ENCODE measurements around the gene KRT39.
"Not testable (repeated sequence)": the region's sequence is repeated elsewhere in the genome, so short reads cannot be mapped to it uniquely, and the experiment has no call there.

Gene KRT39

DNA sequence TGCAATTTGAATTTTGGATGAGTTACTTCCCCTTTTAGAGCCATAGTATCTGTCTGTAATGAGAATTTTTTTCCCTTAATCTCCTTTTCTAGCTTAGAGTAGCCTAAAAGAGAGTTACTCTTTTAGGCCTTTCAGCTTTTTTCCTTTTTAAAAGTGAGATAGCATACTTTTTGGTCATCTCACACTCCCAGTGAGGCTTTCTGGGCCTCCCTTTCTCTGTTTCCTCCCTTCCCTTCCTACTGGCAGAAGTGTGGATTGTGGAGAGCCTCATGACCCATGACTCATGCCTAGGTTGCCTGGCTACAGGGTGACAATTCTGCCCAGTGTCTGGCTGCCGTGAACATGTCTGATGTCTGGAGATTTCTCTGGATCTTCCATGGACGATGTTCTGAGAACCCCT lies 44.5 kb downstream of the KRT39 start:
- H3K4me1 ChIP-seq (ENCODE audit: control insufficient read depth, insufficient read depth, low read length, poor library complexity, severe bottlenecking) = peaks cover 11% of the 10 kb centered on the region
- no peak overlapping the region for H3K4me3 ChIP-seq (ENCODE audit: extremely low read depth, insufficient read depth, low read length, poor library complexity, severe bottlenecking)
- peak overlapping the region; percentile 78 for H3K27ac ChIP-seq (ENCODE audit: low read depth, low read length, severe bottlenecking)
- no peaks in the 10 kb centered on the region for H3K9me3 ChIP-seq (ENCODE audit: control insufficient read depth, low read length)
- 61 to 71% methylated on average over 2 of the region's 2 CpGs for WGBS, 2 experiments (ENCODE audit: insufficient coverage in 2 of 2)
- no peaks in the 10 kb centered on the region for H3K36me3 ChIP-seq (ENCODE audit: control insufficient read depth, insufficient read depth, low read length)

DNA sequence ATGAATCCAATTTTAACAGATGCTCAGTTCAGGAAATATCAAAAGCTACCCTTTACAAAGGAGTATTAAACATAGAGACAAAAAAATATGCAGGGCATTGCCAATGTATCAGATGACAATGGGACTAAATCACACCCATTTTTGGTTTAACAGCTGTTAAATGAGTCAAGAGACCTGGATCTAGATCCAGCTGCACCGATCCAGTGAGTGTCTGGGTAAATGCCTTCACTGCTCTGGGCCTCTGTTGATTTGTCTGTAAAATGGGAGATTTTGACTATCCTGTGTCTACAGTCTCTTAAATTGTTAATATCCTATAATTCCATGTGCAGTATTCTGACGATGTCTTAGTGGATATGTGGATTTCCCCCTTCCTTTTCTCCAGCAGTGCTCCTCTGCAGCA lies 45.7 kb downstream of the KRT39 start:
- no peaks in the 10 kb centered on the region for H3K9me3 ChIP-seq (ENCODE audit: control insufficient read depth, low read length)
- WGBS, 2 experiments (ENCODE audit: insufficient coverage in 2 of 2) = 83 to 91% methylated on average over 1 of the region's 2 CpGs
- H3K4me3 ChIP-seq (ENCODE audit: extremely low read depth, insufficient read depth, low read length, poor library complexity, severe bottlenecking) = no peak overlapping the region
- H3K4me1 ChIP-seq (ENCODE audit: control insufficient read depth, insufficient read depth, low read length, poor library complexity, severe bottlenecking) = peaks cover 11% of the 10 kb centered on the region
- H3K27ac ChIP-seq (ENCODE audit: low read depth, low read length, severe bottlenecking) = no peak overlapping the region
- no peaks in the 10 kb centered on the region for H3K36me3 ChIP-seq (ENCODE audit: control insufficient read depth, insufficient read depth, low read length)

DNA sequence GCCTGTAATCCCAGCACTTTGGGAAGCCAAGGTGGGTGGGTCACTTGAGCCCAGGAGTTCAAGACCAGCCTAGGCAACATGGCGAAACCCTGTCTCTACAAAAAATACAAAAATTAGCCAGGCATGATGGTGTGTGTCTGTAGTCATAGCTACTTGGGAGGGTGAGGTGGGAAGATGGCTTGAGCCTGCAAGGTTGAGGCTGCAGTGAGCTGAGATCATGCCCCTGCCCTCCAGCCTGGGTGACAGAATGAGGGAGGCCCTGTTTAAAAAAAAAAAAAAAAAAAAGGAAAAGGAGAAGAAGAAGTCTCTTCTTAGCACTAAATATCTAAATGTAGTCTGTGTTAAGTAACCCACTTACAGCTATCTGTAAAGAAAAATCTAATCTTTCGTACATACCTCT lies 49.6 kb downstream of the KRT39 start:
- WGBS, 2 experiments (ENCODE audit: insufficient coverage in 2 of 2) = 88% methylated on average over 1 of the region's 2 CpGs; no CpG with 5 or more reads in 1 of the 2 experiments
- not testable (repeated sequence) for H3K4me1 ChIP-seq (ENCODE audit: control insufficient read depth, insufficient read depth, low read length, poor library complexity, severe bottlenecking); H3K27ac ChIP-seq (ENCODE audit: low read depth, low read length, severe bottlenecking); H3K36me3 ChIP-seq (ENCODE audit: control insufficient read depth, insufficient read depth, low read length); H3K4me3 ChIP-seq (ENCODE audit: extremely low read depth, insufficient read depth, low read length, poor library complexity, severe bottlenecking); H3K9me3 ChIP-seq (ENCODE audit: control insufficient read depth, low read length)

DNA sequence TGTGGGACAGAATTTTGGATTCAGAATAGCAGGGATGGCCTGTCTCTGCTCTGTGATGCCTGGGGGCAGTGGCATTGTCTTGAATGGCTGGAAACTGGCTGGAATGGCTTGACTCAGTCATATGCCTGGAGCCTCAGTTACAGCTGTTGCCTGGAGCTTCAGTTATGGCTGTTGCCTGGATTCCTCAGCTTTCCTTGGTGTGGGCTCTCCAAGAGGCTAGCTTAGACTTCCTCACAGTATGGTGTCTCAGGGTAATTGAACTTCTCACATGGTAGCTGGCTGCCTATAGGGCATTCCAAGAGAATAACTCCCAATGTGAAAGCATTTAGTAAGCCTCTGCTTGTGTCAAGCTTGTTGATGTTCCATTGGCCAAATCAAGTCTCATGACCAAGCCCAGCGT lies 50.4 kb downstream of the KRT39 start:
- no peaks in the 10 kb centered on the region for H3K9me3 ChIP-seq (ENCODE audit: control insufficient read depth, low read length)
- H3K4me3 ChIP-seq (ENCODE audit: extremely low read depth, insufficient read depth, low read length, poor library complexity, severe bottlenecking) = no peak overlapping the region
- no CpG with 5 or more reads among the region's 1 CpG for WGBS, 2 experiments (ENCODE audit: insufficient coverage in 2 of 2)
- no peak overlapping the region for H3K27ac ChIP-seq (ENCODE audit: low read depth, low read length, severe bottlenecking)
- no peaks in the 10 kb centered on the region for H3K4me1 ChIP-seq (ENCODE audit: control insufficient read depth, insufficient read depth, low read length, poor library complexity, severe bottlenecking)
- no peaks in the 10 kb centered on the region for H3K36me3 ChIP-seq (ENCODE audit: control insufficient read depth, insufficient read depth, low read length)

DNA sequence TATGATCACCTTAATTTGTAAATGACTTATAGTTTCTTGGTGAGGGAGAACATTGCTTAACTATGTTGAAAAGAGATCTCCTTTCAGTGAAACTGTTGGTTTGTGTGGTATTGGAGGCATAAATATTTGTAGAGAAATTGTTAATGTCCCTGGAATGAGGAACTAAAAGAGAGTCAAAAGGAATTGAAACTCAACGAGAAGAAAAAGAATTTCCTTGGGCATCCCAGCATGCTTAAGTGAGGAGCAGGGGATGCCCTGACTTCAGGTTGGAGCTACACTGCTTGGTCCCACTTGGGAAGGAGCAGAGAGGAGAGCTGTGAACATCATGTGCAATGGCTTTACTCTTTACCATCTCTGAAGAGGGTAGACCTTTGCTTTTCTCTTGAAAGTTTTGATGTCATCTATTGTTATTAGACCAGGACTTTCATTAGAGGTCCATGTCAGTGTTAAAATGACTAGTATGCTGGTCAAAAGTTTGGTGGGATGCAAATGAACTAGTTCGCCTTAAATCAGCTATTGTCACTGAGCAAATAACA lies 51.0 kb downstream of the KRT39 start:
- H3K4me3 ChIP-seq (ENCODE audit: extremely low read depth, insufficient read depth, low read length, poor library complexity, severe bottlenecking) = no peak overlapping the region
- H3K27ac ChIP-seq (ENCODE audit: low read depth, low read length, severe bottlenecking) = no peak overlapping the region
- H3K9me3 ChIP-seq (ENCODE audit: control insufficient read depth, low read length) = no peaks in the 10 kb centered on the region
- WGBS, 2 experiments (ENCODE audit: insufficient coverage in 2 of 2) = 94% methylated on average over 2 of the region's 2 CpGs
- H3K4me1 ChIP-seq (ENCODE audit: control insufficient read depth, insufficient read depth, low read length, poor library complexity, severe bottlenecking) = peaks cover 1% of the 10 kb centered on the region
- H3K36me3 ChIP-seq (ENCODE audit: control insufficient read depth, insufficient read depth, low read length) = no peaks in the 10 kb centered on the region

DNA sequence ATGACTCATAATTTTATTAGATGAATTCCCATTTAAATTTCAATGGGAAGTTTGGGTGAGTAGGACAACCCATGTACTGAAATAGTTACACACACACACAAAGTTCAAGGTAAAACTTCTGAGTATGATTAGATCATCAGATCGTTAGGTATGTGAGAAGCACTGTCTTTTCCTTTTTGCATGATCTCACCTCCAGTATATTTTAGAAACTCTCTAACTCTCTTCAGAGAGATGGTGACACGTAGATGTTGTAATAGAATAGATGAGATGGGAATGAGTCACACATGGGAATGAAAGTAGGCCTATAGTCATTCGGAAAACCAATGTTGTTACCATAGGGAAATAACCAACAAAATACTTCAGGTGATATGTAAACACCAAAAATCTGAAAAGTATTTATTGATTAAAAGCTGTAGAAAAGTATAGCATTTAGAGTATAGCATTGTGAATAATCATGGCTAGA lies 51.5 kb downstream of the KRT39 start:
- Histone ChIP-seq H3K9me3 (ENCODE audit: control insufficient read depth, low read length) (no peaks in the 10 kb centered on the region), H3K36me3 (ENCODE audit: control insufficient read depth, insufficient read depth, low read length) (no peaks in the 10 kb centered on the region), H3K27ac (ENCODE audit: low read depth, low read length, severe bottlenecking) (no peak overlapping the region), H3K4me3 (ENCODE audit: extremely low read depth, insufficient read depth, low read length, poor library complexity, severe bottlenecking) (no peak overlapping the region), H3K4me1 (ENCODE audit: control insufficient read depth, insufficient read depth, low read length, poor library complexity, severe bottlenecking) (peaks cover 4% of the 10 kb centered on the region)
- no CpG with 5 or more reads among the region's 3 CpGs for WGBS, 2 experiments (ENCODE audit: insufficient coverage in 2 of 2)

DNA sequence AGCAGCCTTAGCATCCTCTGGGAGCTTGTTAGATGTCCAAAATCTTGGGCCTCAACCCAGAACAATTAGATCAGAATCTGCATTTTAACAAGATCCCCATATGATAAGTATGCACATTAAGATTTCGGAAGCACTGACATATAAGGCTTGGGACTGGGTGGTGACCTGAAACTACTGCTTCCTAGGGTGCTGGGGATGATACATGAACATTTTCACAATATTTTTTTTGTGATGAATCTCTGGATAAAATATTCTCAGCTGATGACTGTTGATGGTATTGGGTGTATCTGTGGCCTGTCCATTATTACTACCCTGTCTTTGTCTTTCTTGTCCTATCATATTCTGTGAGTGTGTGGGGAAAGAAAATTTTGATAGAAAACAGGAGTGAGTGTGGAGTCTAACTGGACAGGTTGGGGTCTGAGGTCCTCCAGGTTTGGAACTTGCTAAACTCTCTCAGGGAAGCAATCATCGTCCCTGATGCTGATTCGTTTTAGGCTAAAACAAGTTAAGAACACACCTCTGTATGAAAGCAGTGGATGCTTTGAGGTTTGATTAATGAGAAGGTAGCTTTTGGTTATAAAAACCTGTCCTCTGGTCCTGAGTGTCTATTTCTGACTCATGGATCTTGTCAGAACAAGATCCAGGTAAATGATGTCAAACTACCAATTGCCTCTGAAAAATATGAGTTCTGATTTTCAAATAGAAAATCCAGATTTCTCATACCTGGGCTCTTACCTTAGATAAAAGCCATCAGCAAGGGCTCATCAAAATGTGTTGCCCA lies 52.5 kb downstream of the KRT39 start:
- no peaks in the 10 kb centered on the region for H3K36me3 ChIP-seq (ENCODE audit: control insufficient read depth, insufficient read depth, low read length)
- no peaks in the 10 kb centered on the region for H3K9me3 ChIP-seq (ENCODE audit: control insufficient read depth, low read length)
- H3K4me3 ChIP-seq (ENCODE audit: extremely low read depth, insufficient read depth, low read length, poor library complexity, severe bottlenecking) = no peak overlapping the region
- 94 to 100% methylated on average over 2 of the region's 3 CpGs for WGBS, 2 experiments (ENCODE audit: insufficient coverage in 2 of 2)
- peaks cover 4% of the 10 kb centered on the region for H3K4me1 ChIP-seq (ENCODE audit: control insufficient read depth, insufficient read depth, low read length, poor library complexity, severe bottlenecking)
- no peak overlapping the region for H3K27ac ChIP-seq (ENCODE audit: low read depth, low read length, severe bottlenecking)

DNA sequence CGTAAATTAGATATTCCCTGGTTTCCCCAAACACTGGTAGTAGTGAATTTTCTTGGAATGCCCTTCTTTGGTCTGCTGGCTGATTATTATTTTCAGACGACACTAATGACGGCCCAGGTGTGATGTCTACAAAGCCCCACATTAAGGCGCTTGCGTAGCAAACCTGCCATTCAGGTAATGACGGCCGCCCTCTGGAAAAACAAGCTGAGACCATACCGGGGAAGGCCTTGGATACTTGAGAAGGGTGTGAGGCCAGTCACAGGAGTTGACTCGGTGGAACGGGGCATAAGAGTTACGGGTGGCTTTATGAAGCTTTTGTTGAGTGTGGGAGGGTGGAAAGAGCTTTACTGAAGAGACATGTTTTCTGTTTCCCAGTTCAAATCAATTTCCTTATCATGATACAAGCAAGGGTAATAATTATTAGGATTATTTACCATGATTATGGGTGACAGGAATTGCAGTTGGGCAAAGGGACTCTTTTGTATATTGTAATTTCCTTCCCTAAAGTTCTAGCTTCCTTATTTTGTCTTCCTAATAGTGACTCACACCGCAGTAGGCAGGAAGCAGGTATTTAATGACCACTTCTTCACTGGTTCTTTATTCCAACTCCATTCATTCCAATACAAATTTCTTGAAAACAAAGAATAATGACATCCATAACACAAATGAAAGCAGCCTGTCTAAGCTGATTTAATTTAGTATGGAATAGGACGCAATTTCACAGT lies 54.1 kb downstream of the KRT39 start:
- Histone ChIP-seq H3K27ac (ENCODE audit: low read depth, low read length, severe bottlenecking) (no peak overlapping the region), H3K9me3 (ENCODE audit: control insufficient read depth, low read length) (no peaks in the 10 kb centered on the region), H3K4me1 (ENCODE audit: control insufficient read depth, insufficient read depth, low read length, poor library complexity, severe bottlenecking) (peaks cover 4% of the 10 kb centered on the region), H3K4me3 (ENCODE audit: extremely low read depth, insufficient read depth, low read length, poor library complexity, severe bottlenecking) (no peak overlapping the region), H3K36me3 (ENCODE audit: control insufficient read depth, insufficient read depth, low read length) (no peaks in the 10 kb centered on the region)
- WGBS, 2 experiments (ENCODE audit: insufficient coverage in 2 of 2) = 86 to 97% methylated on average over 7 to 11 of the region's 13 CpGs

DNA sequence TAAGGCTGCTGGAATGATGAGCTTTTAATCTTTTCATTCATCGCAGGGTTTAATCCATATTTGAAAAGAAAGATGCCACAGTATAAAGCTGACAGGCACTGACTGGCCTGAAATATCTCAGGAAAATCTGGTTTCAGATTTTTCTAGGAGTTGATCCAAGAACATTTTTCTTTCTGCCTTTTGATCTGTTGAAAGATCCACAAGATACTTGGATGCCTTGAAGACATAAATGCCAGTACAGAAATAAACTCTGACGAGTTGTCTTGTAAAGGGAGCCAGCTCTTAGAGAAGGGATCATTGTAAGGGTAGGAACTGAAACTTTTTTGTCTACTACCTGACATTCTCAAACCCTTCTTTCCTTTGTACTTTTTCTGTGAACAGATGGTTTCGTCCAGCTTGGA lies 56.3 kb downstream of the KRT39 start:
- WGBS, 2 experiments (ENCODE audit: insufficient coverage in 2 of 2) = 93 to 100% methylated on average over 1 to 2 of the region's 3 CpGs
- Histone ChIP-seq H3K36me3 (ENCODE audit: control insufficient read depth, insufficient read depth, low read length) (no peaks in the 10 kb centered on the region), H3K4me1 (ENCODE audit: control insufficient read depth, insufficient read depth, low read length, poor library complexity, severe bottlenecking) (peaks cover 4% of the 10 kb centered on the region), H3K27ac (ENCODE audit: low read depth, low read length, severe bottlenecking) (no peak overlapping the region), H3K9me3 (ENCODE audit: control insufficient read depth, low read length) (no peaks in the 10 kb centered on the region), H3K4me3 (ENCODE audit: extremely low read depth, insufficient read depth, low read length, poor library complexity, severe bottlenecking) (no peak overlapping the region)

DNA sequence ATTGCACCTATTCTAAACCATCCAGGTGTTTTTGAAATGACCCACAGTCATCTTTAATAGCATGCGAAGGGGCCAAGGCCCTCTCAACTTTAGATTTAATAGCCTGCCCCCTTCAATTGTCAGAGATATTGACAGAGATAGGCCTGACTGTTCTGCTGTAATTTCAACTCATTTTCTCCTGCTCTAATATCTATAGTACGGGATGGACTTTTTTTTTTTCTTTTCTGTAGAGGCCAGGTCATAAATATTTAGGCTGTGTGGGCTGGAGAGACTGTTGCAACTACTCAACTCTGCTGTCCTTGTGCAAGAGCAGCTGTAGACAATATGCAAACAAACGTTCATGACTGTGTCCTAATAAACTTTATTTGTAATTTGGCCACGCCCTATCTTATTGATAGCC lies 57.0 kb downstream of the KRT39 start:
- H3K36me3 ChIP-seq (ENCODE audit: control insufficient read depth, insufficient read depth, low read length) = no peaks in the 10 kb centered on the region
- WGBS, 2 experiments (ENCODE audit: insufficient coverage in 2 of 2) = 86 to 100% methylated on average over 1 of the region's 4 CpGs
- H3K4me1 ChIP-seq (ENCODE audit: control insufficient read depth, insufficient read depth, low read length, poor library complexity, severe bottlenecking) = peaks cover 4% of the 10 kb centered on the region
- H3K9me3 ChIP-seq (ENCODE audit: control insufficient read depth, low read length) = no peaks in the 10 kb centered on the region
- no peak overlapping the region for H3K27ac ChIP-seq (ENCODE audit: low read depth, low read length, severe bottlenecking)
- no peak overlapping the region for H3K4me3 ChIP-seq (ENCODE audit: extremely low read depth, insufficient read depth, low read length, poor library complexity, severe bottlenecking)

DNA sequence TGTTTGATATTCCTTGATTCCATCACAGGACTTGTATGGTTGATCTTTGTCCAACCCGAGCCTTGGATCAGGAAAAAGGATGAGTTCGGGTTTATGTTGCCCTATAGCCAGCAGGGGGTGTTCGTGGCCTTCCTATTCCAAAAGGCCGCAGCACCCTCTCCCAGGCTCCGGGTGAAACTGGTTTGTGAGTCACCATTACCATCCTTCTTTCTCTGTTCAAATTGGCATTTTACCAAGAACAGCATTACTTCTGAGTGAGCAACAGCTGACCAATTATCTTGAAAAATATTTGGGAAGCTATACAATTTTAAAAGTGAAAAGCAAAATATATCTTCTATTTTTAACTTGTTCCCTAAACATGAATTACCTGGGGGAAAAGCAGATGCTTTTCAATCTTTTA lies 57.4 kb downstream of the KRT39 start:
- Histone ChIP-seq H3K4me3 (ENCODE audit: extremely low read depth, insufficient read depth, low read length, poor library complexity, severe bottlenecking) (no peak overlapping the region), H3K36me3 (ENCODE audit: control insufficient read depth, insufficient read depth, low read length) (no peaks in the 10 kb centered on the region), H3K4me1 (ENCODE audit: control insufficient read depth, insufficient read depth, low read length, poor library complexity, severe bottlenecking) (peaks cover 4% of the 10 kb centered on the region), H3K27ac (ENCODE audit: low read depth, low read length, severe bottlenecking) (no peak overlapping the region), H3K9me3 (ENCODE audit: control insufficient read depth, low read length) (no peaks in the 10 kb centered on the region)
- 0% methylated on average over 3 to 4 of the region's 5 CpGs for WGBS, 2 experiments (ENCODE audit: insufficient coverage in 2 of 2)
